Measurements from ENCODE around the gene ZNF26.
"Not testable (repeated sequence)": the region's sequence is repeated elsewhere in the genome, so short reads cannot be mapped to it uniquely, and the experiment has no call there.

The ZNF26 gene, protein sequence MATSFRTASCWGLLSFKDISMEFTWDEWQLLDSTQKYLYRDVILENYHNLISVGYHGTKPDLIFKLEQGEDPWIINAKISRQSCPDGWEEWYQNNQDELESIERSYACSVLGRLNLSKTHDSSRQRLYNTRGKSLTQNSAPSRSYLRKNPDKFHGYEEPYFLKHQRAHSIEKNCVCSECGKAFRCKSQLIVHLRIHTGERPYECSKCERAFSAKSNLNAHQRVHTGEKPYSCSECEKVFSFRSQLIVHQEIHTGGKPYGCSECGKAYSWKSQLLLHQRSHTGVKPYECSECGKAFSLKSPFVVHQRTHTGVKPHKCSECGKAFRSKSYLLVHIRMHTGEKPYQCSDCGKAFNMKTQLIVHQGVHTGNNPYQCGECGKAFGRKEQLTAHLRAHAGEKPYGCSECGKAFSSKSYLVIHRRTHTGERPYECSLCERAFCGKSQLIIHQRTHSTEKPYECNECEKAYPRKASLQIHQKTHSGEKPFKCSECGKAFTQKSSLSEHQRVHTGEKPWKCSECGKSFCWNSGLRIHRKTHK

DNA sequence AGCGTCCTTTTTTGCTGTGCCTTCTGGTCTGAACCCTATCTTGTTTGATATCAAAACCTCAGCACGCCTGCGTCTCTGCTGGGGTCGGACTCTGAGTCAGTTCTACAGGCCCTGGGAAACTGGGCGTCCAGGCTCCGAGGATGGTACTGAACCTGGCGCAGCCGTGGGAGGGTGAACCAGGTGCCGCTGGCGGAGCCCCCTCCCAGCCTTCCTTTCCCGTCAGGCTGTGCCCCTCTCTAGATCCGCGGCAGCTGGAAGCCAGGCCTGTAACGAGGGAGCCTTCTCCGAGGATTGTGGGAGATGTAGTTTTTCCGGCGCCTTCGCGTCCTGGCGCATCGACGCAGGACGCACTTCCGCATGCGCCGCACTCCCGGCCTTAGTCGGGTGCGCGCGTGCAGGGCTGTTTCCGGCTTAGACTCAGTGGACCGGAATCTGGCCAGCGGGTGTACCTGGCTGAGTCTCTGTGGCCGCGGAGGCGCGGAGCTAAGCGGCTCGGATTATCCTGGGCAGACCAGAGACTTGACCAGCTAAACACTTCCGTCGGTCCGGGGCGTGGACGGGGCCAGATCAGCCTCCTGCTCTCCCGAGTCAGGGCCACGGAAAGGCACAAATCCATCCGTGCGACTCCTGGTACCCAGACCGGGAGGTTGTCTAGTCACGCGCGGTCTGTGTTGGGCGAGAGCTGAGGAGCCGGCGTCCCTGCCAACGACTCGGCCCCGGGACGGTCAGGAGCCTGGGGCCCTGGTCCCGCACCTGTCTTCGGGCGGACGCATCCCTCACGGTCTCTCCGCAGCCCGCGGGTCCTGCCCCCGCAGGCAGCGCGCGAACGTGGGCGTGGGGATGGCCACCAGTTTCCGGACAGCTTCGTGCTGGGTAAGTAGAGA is at the start of gene ZNF26:
ZNF26 (plus strand) TSS at position 367 of the 884 bp plus-strand sequence; CDS start at position 841, 474 bp downstream.
- DNase-seq (ENCODE audit: low read depth), result peak; percentile 92

DNA sequence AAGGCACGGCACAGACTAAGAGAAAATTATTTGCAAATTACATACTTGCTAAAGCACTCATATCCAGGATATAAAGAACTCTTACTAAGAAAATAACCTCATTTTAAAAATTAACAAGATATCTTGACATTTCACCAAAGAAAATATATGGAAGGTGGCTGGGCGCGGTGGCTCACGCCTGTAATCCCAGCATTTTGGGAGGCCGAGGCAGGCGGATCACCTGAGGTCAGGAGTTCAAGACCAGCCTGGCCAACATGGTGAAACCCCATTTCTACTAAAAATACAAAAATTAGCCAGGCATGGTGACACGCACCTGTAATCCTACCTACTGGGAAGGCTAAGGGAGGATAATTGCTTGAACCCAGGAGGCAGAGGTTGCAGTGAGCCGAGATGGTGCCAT is 49.2 kb upstream of the ZNF26 start:
- DNase-seq (ENCODE audit: low read depth), result not testable (repeated sequence)

DNA sequence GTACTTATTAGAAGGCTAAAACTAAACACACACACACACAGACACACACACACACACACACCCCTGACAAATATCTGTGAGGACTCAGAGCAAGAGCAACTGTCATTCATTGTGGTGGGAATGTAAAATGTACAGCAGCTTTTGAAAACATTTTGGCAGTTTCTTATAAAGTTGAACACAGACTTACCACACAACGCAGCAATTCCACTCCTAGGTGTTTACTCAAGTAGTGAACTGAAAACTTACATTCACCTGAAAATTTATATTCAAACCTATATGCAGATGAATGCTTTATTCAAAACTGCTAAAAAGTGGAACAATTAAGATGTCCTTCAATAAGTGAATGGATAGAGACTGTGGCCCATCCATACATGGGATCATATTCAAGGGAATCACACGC is 48.7 kb upstream of the ZNF26 start:
- DNase-seq (ENCODE audit: low read depth), result no peak

DNA sequence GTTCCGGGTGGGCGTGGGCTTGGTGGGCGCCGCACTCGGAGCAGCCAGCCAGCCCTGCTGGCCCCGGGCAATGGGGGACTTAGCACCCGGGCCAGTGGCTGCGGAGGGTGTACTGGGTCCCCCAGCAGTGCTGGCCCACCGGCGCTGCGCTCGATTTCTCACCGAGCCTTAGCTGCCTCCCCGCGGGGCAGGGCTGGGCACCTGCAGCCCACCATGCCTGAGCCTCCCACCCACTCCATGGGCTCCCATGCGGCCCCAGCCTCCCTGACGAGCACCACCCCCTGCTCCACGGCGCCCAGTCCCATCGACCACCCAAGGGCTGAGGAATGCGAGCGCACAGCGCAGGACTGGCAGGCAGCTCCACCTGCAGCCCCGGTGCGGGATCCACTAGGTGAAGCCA is 47.4 kb upstream of the ZNF26 start:
- not testable (repeated sequence) for DNase-seq (ENCODE audit: low read depth)

DNA sequence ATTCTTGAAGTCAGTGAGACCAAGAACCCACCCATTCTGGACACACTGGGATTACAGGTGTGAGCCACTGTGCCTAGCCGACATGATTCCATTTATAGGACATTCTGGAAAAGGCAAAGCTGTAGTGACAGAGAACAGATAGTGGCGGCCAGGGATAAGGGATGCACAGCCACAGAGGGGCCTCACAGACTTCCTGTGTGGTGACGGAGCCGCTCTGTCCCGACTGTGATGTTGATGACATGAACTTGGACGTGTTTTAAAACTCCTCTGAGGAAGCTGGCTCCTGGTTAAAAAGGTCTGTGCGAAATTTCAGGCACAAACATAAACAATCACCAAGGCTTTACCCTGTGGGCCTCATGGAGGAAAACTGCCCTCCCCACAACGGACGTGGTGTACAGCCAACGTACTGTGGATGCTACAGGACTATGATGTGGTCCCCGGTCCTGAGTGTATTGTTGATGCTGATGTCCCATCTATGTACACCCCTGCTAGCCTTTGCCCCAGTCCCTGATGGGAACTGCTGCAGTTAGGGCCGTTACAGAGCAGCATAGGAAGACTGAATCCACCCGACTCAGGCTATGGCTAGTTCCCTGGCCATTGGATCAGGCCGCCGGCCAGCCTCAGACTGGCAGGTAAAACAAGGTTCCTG is 46.0 kb upstream of the ZNF26 start:
- DNase-seq (ENCODE audit: low read depth), result no peak

DNA sequence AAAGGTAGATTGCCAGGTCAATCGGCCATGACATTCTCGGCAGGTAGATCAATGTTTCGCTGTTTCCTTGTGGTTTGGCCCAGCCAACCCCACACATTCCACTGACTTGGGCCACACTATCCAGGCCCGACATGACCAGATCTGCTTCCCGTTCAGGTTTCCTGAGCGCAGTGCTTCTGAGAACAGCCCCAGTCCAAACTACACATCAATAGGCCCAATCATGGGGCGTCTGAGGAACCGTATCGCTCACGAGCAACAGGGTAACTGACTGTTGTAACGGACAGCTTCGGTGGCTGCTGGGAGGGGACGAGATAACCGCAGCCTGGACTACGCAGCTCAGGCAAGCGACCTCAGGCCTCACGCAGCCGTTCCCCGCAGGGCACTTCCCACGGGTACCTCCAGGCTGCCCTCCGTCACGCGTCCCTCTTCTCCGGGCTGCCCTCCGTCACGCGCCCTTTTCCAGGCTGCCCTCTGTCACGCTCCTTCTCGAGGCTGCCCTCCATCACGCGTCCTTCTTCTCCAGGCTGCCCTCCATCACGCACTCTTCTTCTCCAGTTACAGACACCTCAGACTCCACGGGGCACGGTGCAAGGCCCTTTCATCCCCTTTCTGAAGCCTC is 44.7 kb upstream of the ZNF26 start:
- DNase-seq (ENCODE audit: low read depth), result no peak

DNA sequence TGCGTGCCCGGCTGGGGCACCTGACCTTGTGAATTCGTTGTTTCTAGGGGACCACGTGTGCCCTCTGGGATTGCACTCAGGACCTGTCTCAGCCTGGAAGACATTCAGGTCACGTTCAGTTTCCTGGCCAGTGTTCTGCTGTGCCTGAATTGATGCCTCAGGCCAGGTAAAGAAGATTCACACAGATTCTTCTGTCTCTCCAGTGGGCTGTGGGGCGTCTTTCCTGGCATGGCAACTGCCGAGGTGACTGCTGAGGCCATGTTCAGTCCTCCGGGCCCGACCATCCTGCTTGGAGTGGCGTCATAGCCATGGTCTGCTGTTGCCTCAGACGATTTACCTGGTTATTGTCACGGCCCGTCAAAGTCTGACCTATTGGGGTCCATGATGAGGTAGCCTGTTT is 43.6 kb upstream of the ZNF26 start:
- DNase-seq (ENCODE audit: low read depth), result no peak

DNA sequence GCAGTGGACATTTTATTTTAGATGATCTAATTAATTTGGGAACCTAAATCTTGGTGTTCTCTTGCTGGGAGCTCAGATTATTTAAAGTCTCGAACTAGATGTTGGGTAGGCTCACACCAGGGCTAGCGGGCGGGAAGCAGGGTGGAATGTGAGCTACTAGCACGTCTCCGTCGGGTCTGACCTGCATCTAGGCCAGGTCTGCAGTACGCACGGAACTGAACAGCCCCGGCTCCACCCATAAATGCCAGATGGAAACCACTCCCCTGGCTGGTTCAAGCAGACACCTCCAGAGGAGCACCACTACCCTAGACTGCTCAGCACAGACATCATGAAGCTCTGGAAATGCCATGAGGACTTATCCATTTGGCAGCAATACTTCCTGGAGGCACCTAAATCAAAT is 40.4 kb upstream of the ZNF26 start:
- DNase-seq (ENCODE audit: low read depth), result no peak

DNA sequence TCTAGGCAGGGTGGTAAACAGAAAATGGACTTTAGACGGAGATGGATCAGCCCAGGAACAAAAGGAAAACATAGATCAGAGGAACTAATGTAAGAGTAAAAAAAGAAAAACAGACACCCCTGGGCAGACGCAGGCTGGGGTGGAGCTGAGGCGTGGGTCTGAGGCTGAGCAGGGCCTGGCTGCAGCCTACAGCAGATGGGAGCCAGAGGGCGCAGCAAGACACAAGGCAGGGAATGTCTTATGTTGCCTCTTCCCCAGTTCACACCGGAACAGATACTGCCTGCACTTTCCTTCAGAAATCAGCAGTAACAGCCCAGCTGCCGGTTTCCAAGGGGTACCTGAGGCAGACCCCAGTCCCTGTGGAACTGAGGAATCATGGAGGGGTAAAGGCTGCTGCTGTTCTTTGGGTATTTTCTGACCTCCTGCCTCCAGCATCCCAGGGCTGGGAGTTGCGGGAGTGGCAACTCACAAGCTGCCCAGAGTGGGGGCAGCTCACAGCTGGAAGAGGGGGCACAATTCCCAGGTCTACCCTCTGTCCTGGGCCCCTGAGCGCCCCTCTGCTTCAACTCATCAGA is 39.8 kb upstream of the ZNF26 start:
- DNase-seq (ENCODE audit: low read depth), result no peak

DNA sequence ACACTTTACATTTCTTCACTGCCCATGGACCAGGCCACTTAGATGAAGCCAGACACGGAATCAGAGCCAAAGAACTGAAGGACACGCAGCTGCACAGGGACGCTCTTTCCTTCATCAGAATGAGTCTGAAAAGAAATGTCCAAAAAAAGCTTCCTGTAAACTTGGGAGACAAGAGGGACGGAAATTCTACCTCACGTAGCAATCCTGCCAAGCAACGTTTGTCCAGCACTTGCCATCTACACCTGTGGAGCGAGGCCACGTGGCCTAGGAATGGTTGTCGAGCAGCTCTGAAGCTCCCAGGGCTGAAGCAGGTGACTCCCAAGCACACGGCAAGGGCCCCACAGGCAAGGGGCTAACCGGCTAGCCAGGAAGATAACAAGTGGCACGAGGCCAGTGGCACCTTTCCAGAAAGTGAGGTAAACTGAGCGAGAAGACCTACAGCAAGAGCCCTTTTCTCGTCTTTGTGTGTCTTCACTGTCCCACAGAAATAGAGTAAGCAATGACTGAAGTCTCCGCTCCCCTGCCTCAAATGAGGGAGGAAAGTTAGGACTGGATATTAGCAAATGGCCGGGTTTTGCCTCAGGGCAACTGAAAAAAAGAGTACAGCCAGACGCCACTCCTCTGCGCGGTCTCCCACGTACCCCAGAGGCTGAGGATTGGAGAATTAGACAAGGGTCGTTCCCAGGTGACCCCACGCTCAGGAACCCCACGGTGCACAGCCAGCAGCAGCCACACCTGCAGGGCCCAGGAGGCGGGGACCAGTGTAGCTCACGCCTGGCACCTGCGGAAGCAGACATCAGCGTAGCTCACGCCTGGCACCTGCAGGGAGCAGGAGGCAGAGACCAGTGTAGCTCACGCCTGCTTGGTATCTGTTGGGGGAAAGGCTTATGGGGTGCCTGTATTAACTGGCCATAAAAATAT is 37.8 kb upstream of the ZNF26 start:
- no peak for DNase-seq (ENCODE audit: low read depth)

DNA sequence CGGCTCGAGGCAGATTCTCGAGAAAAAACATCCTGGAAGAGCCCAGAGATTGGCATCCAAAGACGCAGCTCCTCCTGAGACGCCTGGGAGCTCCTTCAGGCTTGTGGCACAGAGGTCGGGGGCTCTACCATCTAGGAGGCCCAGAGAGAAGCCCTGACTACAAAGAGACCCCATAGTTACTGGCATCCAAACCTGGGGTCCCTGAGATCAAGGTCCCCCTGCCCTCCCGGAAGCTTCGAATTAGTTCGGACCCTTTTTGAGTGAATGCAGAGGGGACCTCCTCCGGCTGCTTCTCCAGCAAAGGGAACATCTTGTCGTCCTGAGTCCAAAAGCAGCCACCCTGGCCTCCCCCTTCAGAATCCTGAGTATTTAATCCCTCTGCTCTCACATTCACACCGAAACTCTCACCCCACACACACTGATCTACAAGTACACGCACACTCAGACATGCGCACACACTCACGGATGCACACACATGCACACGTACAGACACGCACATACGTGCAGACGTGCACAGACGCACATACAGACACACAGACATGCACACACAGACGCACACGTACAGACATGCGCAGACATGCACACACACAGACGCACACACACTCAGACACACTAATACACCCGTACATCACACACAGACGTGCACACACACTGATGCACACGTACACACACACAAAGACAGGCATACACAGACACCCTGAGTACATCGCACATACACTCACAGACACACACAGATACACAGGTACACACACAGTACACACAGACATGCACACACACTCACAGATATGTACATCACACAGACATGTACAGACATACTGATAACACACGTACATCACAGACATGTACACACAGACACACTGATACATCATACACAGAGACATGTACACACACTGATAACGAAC is 36.0 kb upstream of the ZNF26 start:
- DNase-seq (ENCODE audit: low read depth), result no peak

DNA sequence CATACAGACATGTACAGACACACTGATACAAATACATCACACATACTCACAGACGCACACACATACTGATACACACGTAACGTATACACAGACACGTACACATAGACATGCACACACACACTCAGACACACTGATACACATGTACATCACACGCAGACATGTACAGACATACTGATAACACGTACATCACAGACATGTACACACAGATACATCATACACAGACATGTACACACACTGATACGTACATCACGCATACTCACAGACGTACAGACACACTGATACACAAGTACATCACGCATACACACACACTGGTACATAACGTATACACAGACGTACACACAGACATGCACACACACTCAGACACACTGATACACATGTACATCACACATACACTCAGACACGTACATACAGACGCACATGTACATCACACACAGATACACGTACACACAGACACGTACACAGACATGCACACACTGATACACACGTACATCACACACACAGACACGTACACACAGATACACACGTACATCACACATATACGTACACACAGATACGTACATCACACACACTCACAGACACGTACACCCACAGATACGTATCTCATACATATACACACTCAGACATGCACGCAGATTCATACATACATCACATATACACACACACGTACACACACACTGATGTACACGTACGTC is 35.2 kb upstream of the ZNF26 start:
- DNase-seq (ENCODE audit: low read depth), result no peak

DNA sequence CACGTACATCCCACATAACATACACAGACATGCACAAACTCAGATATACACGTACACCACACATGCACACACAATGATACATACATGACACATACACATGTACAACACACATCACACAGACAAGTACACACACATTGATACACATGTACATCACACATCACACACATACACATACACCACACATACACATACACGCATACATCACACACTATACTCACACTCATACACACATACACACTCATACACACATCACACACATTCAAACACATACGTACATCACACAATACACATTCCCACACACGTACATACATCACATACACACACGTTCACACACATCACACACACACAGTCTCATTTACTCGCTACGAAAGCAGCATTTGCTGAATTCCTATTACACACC is 34.5 kb upstream of the ZNF26 start:
- DNase-seq (ENCODE audit: low read depth), result no peak

DNA sequence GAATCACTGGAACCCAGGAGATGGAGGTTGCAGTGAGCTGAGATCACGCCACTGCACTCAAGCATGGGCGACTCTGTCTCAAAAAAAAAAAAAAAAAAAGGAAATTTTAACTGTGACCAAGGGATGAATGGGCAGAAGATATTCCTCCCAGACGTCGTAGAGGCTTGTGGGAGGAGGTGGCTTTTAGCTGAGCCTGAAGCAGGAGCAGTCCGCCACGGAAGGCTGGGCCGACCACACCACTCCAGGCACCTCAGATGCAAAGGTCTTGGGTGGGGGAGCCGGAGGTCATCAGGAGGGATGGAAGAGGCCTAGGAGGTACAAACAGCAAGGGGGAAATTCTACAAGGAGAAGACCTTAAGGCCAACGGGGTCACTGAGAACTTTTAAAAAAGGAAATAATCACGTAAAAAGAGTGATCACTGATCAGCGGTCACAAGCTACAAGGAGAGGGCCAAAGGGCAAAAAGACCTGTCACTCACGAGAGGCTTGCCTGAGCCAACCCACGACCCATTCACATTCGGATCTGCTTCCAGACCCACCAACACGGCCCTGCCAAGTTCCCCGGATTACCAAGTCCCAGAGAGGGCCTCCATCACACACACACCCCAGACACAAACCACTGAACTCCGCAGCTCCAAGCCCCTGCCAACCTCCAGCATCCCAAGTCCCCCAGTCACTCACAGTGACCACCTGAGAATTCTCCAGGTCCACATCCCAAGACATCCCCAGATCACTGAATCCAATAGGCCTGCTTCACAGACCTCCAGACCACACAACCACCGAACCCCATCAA is 33.6 kb upstream of the ZNF26 start:
- DNase-seq (ENCODE audit: low read depth), result no peak

DNA sequence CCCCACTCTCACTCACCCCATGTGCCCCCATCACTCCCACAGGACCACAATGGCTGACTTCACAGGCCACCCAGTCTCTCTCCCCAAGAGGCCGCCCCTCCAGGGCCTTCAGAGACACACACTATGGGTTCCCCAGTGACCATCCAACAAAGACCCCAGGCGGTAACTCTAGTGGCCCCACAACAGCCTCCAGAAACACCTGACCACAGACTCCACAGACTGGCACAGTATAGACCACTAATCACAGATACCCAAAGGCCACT is 33.1 kb upstream of the ZNF26 start:
- no peak for DNase-seq (ENCODE audit: low read depth)

DNA sequence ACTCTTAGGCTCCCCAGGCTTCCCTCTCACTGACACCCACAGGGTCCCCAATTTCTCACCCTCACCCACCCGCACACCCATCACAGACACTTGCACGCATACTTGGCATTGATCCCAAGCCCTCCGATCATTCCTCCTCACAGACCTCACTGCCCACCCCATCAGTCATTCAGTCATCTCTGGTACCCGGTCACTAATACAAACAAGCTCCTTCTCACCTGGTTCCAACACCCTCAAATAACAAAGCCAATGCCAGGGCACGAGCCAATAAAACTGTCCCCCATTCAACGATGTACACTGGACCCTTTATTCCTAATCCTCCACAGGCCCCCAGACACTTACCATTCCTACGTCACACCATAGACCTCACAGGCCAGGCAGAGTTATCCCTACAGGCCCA is 32.4 kb upstream of the ZNF26 start:
- DNase-seq (ENCODE audit: low read depth), result no peak

DNA sequence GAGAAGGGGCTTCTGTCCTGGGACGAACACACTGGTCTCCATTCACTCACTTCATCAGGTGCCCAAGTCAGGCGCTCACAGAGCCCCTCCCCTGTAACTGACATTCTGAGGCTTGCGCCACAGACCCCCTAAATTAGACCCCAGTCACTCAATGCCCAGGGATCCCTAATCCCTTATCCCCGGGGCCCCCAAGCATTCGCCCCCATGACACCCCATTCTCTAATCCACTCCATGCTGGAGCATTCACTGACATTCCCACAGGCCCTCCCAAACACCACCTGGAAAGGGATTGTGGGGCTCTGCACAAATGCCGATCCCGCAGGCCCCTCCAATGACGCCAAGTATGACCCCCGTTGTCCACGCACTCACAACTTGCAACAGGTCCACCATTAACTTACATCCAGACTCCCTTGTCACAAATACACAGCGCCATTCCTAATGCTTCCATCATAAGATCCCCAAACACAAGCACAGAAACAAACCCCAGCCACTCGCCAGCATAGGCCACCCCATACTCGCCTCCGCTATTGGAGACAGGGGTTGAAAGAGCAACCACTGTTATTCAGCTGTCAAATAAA is 31.6 kb upstream of the ZNF26 start:
- no peak for DNase-seq (ENCODE audit: low read depth)
